ENCODE results near the gene ORAI2.
"Not testable (repeated sequence)": the region's sequence is repeated elsewhere in the genome, so short reads cannot be mapped to it uniquely, and the experiment has no call there.

Gene ORAI2

GRCh38 chr7:102469972-102470825 is 36.8 kb downstream of the ORAI2 start:
- DNase-seq, result no peak

- no peak for DNase-seq
Observed at GRCh38 chr7:102471791-102472125, 38.4 kb downstream of the ORAI2 start.

DNA sequence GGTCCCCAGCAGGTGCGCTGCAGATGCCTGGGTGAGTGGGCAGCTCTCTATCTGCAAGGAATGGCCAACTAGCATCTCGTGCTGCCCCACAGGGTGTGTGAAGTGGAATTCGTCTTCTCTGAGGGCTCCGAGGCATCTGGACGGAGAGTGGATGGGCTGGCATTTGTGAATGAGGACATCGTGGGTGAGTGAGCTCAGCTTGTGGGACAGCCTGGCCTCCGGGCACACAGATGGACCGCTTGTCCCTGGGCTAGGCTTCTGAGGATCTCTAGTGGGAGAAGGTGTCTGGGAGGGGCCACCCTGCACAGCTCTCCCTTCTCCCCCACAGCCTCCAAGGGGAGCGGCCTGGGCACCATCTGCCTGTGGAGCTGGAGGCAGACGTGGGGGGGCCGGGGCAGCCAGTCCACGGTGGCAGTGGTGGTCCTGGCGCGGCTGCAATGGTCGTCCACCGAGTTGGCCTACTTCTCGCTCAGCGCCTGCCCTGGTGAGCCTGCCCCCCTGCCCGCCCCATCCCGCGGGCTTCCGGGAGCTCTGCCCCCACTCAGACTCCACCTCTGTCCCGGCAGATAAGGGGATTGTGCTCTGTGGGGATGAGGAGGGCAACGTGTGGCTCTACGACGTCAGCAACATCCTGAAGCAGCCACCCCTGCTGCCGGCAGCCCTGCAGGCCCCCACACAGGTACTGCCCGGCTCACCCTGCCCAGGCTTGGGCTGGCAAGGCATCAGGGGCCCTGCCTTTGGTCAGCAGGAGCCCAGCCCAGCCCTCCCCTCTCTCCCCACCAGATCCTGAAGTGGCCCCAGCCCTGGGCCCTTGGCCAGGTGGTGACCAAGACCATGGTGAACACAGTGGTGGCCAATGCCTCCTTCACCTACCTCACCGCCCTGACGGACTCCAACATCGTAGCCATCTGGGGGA is 39.0 kb downstream of the ORAI2 start:
- DNase-seq, result no peak

GRCh38 chr7:102473271-102473991 is 40.1 kb downstream of the ORAI2 start:
- DNase-seq, result no peak

GRCh38 chr7:102474116-102474515 is 40.7 kb downstream of the ORAI2 start:
- DNase-seq, result not testable (repeated sequence)

- not testable (repeated sequence) for DNase-seq
Observed at GRCh38 chr7:102474736-102475435, 41.5 kb downstream of the ORAI2 start.

DNA sequence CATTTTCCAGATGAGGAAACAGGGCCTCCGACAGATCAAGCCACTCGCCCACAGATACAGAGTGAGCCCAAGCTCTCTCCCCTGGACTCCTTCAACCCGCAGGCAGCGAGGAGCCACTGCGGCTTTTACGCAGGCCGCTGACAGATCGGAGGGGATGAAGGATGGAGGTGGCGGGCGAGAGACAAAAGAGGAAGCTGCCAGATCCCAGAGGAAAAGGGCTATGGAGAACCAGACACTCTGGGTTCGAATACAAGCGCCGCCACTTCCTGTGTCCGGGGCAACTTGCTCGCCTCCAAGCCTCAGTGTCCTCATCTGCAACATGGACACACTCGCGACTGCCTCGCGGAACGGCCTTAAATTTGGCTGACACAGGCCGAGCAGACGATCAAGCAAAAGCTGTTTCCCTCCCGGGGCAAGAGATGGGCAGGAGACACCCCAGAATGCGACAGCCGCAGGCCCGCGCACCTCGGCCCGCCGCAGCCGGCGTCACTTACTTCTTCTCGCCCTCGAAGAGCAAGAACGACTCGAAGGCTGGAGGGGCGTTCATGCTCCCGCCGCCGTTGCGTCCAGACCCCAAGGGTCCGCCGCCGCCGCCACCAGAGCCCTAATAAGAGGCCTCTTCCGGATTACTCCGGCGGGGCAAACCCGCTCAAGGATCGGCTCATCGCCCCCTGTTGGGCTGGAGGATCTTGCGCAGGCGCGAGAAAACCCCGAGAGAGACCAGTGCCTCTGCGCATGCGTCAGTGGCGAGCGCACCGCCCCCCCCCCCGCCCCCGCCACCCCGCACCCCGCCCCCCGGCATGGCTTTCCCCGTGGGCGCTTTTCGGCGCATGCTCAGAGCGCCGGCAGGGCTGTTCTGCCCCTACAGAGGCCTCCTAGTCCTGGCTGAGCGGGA is 45.2 kb downstream of the ORAI2 start, which contains the start of gene POLR2J:
TSS of gene POLR2J (minus strand) at position 609 of the 895 bp plus-strand sequence. CDS start at position 547, 62 bp downstream.
- DNase-seq, result peak; percentile 39

GRCh38 chr7:102479209-102479584 is 45.8 kb downstream of the ORAI2 start:
- DNase-seq, result not testable (repeated sequence)

DNA sequence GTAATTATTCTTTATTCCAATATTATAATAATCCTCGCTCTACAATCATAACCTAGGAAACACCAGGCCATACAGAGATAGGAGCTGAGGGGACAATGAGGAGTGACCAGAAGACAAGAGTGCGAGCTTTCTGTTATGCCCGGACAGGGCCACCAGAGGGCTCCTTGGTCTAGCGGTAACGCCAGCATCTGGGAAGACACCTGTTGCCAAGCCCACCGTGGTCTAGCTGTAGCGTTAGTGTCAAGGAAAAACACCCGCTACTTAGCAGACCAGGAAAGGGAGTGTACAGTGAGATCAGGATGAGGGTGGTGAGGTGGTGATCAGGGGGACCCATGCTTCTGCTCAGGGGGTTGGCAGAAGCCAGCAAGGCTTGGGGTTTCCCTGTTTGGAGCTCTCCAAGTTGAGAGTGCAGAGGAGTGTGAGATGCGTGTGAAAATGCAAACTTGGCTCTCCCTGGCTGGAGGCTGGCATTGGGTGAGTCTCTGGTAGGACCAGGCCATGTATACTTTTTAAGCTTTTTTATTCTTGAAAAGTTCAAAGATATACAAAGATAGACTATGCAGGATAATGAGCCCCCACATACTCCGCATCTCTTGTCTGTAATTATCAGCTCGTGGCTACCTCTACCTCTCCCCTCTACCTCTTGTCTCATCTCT is 46.7 kb downstream of the ORAI2 start:
- DNase-seq, result not testable (repeated sequence)

- not testable (repeated sequence) for DNase-seq
Observed at GRCh38 chr7:102481962-102482361, 48.6 kb downstream of the ORAI2 start.

GRCh38 chr7:102484317-102484716 is 50.9 kb downstream of the ORAI2 start:
- not testable (repeated sequence) for DNase-seq

GRCh38 chr7:102490529-102491075 is 57.2 kb downstream of the ORAI2 start:
- not testable (repeated sequence) for DNase-seq

DNA sequence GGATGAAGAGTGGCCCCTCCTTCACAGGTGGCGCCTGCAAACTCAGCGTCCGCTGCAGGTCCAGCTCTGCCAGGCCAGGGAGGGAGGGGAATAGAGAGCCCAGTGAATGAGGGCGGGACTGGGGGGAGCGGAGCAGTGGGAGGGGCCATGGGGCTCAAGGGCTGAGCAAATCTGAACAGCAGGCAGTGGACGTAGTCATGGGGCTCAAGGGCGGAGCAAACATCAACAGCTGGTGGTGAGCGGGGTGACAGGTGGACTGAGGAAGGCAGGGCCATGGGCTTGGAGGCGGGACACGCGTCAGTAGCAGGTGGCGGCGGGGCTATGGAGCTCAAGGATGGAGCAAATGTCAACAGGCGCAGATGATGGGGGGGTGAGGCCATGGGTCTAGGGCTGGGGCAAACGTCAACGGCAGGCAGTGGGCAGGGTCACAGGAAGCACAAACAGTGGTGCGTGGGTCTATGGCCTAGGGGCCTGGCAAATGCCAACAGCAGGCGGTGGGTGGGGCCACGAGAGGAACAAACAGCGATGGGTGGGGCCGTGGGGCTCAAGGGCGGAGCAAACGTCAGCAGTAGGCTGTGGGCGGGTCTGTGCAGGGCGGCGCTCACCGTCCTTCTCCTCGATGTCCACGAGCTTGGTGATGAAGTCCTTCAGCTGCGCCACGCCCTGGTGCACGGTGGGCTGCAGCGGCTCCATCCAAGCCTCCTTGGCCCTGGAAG is 60.0 kb downstream of the ORAI2 start:
- DNase-seq, result not testable (repeated sequence)

GRCh38 chr7:102494026-102494425 is 60.7 kb downstream of the ORAI2 start:
- not testable (repeated sequence) for DNase-seq

- DNase-seq, result not testable (repeated sequence)
Observed at GRCh38 chr7:102494473-102495149, 61.2 kb downstream of the ORAI2 start.

DNA sequence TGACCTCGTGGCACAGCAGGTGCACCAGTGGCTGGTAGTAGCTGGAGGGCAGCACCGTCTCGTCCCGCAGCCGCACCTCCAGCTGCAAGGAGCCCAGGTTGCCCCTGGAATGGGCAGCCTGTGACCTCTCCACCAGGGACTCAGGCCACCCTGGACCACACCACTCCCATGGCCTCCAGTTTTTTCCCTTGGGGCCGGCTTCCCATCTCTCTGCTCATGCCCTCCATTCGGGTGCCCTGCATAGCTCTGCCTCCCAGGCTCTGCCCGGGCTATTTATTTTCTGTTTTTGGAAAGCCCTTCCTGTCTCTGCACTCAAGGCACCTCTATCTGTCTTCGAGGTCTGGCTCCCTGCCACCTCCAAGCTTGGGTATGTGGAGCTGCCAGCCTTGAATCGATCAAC is 63.5 kb downstream of the ORAI2 start:
- DNase-seq, result not testable (repeated sequence)

- DNase-seq, result not testable (repeated sequence)
Observed at GRCh38 chr7:102497308-102497707, 63.9 kb downstream of the ORAI2 start.

DNA sequence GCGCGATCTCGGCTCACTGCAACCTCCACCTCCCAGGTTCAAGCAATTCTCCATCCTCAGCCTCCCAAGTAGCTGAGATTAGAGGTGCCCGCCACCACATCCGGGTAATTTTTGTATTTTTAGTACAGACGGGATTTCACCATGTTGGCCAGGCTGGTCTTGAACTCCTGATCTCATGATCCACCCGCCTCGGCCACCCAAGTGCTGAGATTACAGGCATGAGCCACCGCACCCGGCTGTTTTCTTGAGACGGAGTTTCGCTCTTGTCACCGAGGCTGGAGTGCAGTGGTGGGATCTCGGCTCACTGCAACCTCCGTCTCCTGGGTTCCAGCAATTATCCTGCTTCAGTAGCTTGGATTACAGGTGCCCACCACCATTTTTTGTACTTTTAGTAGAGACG is 64.9 kb downstream of the ORAI2 start:
- not testable (repeated sequence) for DNase-seq

- not testable (repeated sequence) for DNase-seq
Observed at GRCh38 chr7:102503141-102503540, 69.8 kb downstream of the ORAI2 start.

Data from EL (cell line).